SK-N-MC (cell line): ENCODE measurements around the gene UTP15.

Source experiments
- EZH2 ChIP-seq: fragments of 200-600 bp; sonication (generic); IDR thresholded peaks from one replicate; pipeline ENCODE4 v1.6.1; 2017; ENCODE audit warnings: antibody characterized with exemption
- POLR2AphosphoS5 ChIP-seq: IDR thresholded peaks from 2 replicates; pipeline ENCODE4 v1.6.1; 2012; ENCODE audit warnings: mild to moderate bottlenecking, low read depth, low read length, borderline replicate concordance

DNA sequence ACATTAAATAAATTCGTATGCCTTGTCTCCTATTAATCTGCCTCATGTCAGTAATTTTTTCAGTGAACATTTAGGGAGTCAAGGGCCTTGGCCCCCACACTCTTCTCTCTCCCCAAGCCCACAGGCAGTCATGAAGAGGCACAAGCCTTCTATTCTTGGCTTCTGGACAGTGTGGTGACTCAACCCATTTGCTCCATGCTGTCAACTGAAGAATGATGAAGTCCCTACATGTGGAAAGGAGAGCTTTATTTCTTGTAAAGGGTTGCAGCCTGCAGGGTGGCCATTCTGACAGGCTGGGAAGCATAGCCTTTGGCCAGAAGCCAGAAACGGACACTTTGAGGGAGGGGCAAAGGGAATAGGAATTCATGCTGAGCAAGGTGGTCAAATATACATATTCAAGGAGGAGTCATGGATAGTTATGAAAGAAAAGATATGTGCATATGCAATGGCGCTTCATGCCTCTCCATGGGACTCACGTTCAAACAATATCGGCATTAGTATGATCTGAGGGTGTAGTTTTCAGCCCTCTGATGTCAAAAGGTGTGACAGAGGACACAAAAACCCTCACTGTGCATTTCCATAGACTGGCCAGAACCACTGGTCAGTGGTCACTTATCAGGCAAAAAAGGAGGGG is 31.4 kb upstream of the UTP15 start:
- TF ChIP-seq EZH2 (no peak), POLR2AphosphoS5 (no peak)
